Measurements from ENCODE around the gene RABEP1. TPM values are rescaled to one million over a fixed set of nuclear protein-coding genes. Genes with fewer than 3 reads are reported as not detected.

Gene RABEP1
- total and polyA plus RNA-seq, 9 of the 15 experiments (the other 6 are each of a cell fraction or from before 2014, with no cell fraction given) = 8.2 to 38.9 (median 30.3) TPM

- Histone ChIP-seq H2AFZ (ENCODE audit: low read depth, low read length) (no peak overlapping the region), H4K20me1 (replicated peaks; ENCODE audit: control insufficient read depth, insufficient read depth, low read length) (no peaks in the 10 kb centered on the region), H3K27ac (ENCODE audit: extremely low read depth, low read depth, low read length) (no peak overlapping the region), H3K27me3 (ENCODE audit: control insufficient read depth in 2 of 2, insufficient read depth in 2 of 2, low read length in 2 of 2) (no peaks in the 10 kb centered on the region), H3K9ac (ENCODE audit: insufficient read depth in 1 of 2, low read depth in 2 of 2, low read length in 2 of 2) (no peak overlapping the region), H3K9me1 (ENCODE audit: control insufficient read depth, insufficient read depth, low read length) (no peaks in the 10 kb centered on the region), H3K36me3 (ENCODE audit: control insufficient read depth, insufficient read depth, low read length) (peaks cover 53% of the 10 kb centered on the region; the same call in 2 of the 3 replicates), H3K4me3 (no peak overlapping the region), H3K4me2 (ENCODE audit: insufficient read depth, low read length) (no peak overlapping the region), H3K9me3 (replicated peaks; ENCODE audit: control insufficient read depth, insufficient read depth, low read depth, low read length) (no peaks in the 10 kb centered on the region), H3K79me2 (ENCODE audit: control insufficient read depth, insufficient read depth, low read length) (no peaks in the 10 kb centered on the region), H3K4me1 (replicated peaks in 1 of 2; ENCODE audit: control insufficient read depth in 2 of 2, insufficient read depth in 2 of 2, low read length in 2 of 2) (no peaks in the 10 kb centered on the region)
- in situ Hi-C loops (cut with MboI) = no loop called here
- ChIA-PET POLR2A (interaction anchor here (1.0 kb wide), 1 partner anchor 25 kb away, joined by 3 read pairs; no protein-coding TSS in a partner anchor), CTCF (ENCODE audit: low intra/inter-chr PET ratio) (no interaction called here)
- BruUV-seq (replicated peaks) = no TSS peak
- WGBS (ENCODE audit: insufficient coverage, low coverage, missing lambda C conversion rate) = 81% methylated on average over 7 of the region's 7 CpGs
- DNase-seq (ENCODE audit: extremely low read depth in 1 of 4, low spot score in 3 of 4) (no peak), FAIRE-seq (no peak), ATAC-seq (no peak)
- TF ChIP-seq LCOR (CRISPR knock-in tag; IDR thresholded peaks at IDR 0.05) = no peak
- no peak for TF ChIP-seq ZNF311 (CRISPR knock-in tag; IDR thresholded peaks at IDR 0.05)
- no peak for TF ChIP-seq ZNF717 (CRISPR knock-in tag; IDR thresholded peaks at IDR 0.05)
- intact Hi-C loops (cut with micrococcal nuclease) = no loop called here
Observed at GRCh38 chr17:5362162-5362811, 80.2 kb downstream of the RABEP1 start.

- no peak overlapping the region for H3K4me3 ChIP-seq
- DNase-seq (ENCODE audit: extremely low read depth in 1 of 4, low spot score in 3 of 4) = no peak
- no peak overlapping the region for H3K9ac ChIP-seq (ENCODE audit: insufficient read depth in 1 of 2, low read depth in 2 of 2, low read length in 2 of 2)
- no peaks in the 10 kb centered on the region for H3K79me2 ChIP-seq (ENCODE audit: control insufficient read depth, insufficient read depth, low read length)
- no TSS peak for BruUV-seq (replicated peaks)
- POLR2A ChIA-PET = interaction anchor here (0.7 kb wide), 1 partner anchor 12 kb away, joined by 3 read pairs; no protein-coding TSS in a partner anchor
- H3K27me3 ChIP-seq (ENCODE audit: control insufficient read depth in 2 of 2, insufficient read depth in 2 of 2, low read length in 2 of 2) = no peaks in the 10 kb centered on the region
- H3K9me3 ChIP-seq (replicated peaks; ENCODE audit: control insufficient read depth, insufficient read depth, low read depth, low read length) = no peaks in the 10 kb centered on the region
- no peaks in the 10 kb centered on the region for H3K9me1 ChIP-seq (ENCODE audit: control insufficient read depth, insufficient read depth, low read length)
- in situ Hi-C loops (cut with MboI) = no loop called here
- H3K27ac ChIP-seq (ENCODE audit: extremely low read depth, low read depth, low read length) = no peak overlapping the region
- no peaks in the 10 kb centered on the region for H3K4me1 ChIP-seq (replicated peaks in 1 of 2; ENCODE audit: control insufficient read depth in 2 of 2, insufficient read depth in 2 of 2, low read length in 2 of 2)
- H2AFZ ChIP-seq (ENCODE audit: low read depth, low read length) = no peak overlapping the region
- no peak overlapping the region for H3K4me2 ChIP-seq (ENCODE audit: insufficient read depth, low read length)
- intact Hi-C loops (cut with micrococcal nuclease) = no loop called here
- H4K20me1 ChIP-seq (replicated peaks; ENCODE audit: control insufficient read depth, insufficient read depth, low read length) = no peaks in the 10 kb centered on the region
- CTCF ChIA-PET (ENCODE audit: low intra/inter-chr PET ratio) = no interaction called here
- TF ChIP-seq ZNF75A (CRISPR knock-in tag; IDR thresholded peaks at IDR 0.05) (no peak), BRCA1 (IDR thresholded peaks at IDR 0.05) (no peak), BRCA1 (CRISPR knock-in tag; IDR thresholded peaks at IDR 0.05) (no peak), ARHGAP35 (IDR thresholded peaks at IDR 0.05; ENCODE audit: partially characterized antibody) (no peak), CSDE1 (IDR thresholded peaks at IDR 0.05) (no peak)
- FAIRE-seq = no peak
- H3K36me3 ChIP-seq (ENCODE audit: control insufficient read depth, insufficient read depth, low read length) = peaks cover 60% of the 10 kb centered on the region; the same call in 2 of the 3 replicates
- WGBS (ENCODE audit: insufficient coverage, low coverage, missing lambda C conversion rate) = 100% methylated on average over 2 of the region's 6 CpGs
- ATAC-seq = no peak
Observed at GRCh38 chr17:5364156-5364555, 82.1 kb downstream of the RABEP1 start.

All from K562 (cell line).